ENCODE data around the gene LYSMD2.

DNA sequence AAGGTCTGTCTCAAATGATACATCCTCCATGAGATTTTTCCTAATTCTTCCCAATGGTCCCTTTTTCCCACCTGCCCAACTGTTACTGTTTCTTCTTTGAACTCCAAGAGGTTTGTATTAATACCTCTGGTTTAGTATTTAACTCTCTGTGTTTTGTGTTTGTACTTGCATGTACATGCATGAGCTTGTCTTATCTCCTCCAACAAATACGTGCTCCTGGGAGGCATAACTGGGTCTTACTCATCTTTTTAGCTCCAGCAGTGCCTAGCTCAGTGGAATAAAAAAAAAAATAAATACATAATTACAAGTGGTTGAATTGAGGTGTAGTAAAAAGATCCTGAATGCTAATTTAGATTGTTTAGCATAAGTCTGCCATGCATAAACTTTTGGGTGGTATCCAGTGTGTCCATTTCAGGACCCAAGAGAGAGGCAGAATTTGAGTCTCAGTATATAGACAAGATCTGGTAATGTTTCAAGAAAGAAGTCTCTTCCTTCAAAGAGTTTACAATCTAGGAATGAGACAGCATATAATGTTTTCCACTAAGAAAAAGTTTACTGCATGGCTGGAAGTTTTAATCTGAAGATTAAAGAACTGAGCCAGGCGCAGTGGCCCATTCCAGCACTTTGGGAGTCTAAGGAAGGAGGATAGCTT is 1.7 kb upstream of the LYSMD2 start:
- TF ChIP-seq CTCF (IDR thresholded peaks at IDR 0.05 in 8 of 11, conservative IDR thresholded peaks at IDR 0.05 in 3 of 11) = no peak
- no peak for TF ChIP-seq POLR2AphosphoS5 (IDR thresholded peaks at IDR 0.05)
- TF ChIP-seq POLR2A (IDR thresholded peaks at IDR 0.05) = no peak

Data from spleen (tissue), 7 donors.